Peyer's patch (tissue), 4 donors: ENCODE results near the gene TMEM271.

Experiments
- POLR2A ChIP-seq, 2 donors: fragments of 450-650 bp; IDR thresholded peaks; one replicate each; pipeline ENCODE4 v1.5.1; 2017; ENCODE audit warnings: antibody characterized with exemption in 2 of 2, mild to moderate bottlenecking in 2 of 2, moderate library complexity in 2 of 2
- TF ChIP-seq, protein P1 (sequence below), 6 experiments: fragments of 450-650 bp in 4 of 6; fragments of 200-600 bp in 2 of 6; sonication (generic) in 1 of 6; IDR thresholded peaks; one replicate each; pipeline ENCODE4 v1.5.1; 2017 to 2019; ENCODE audit warnings: antibody characterized with exemption in 6 of 6, mild to moderate bottlenecking in 3 of 6, moderate library complexity in 1 of 6

DNA sequence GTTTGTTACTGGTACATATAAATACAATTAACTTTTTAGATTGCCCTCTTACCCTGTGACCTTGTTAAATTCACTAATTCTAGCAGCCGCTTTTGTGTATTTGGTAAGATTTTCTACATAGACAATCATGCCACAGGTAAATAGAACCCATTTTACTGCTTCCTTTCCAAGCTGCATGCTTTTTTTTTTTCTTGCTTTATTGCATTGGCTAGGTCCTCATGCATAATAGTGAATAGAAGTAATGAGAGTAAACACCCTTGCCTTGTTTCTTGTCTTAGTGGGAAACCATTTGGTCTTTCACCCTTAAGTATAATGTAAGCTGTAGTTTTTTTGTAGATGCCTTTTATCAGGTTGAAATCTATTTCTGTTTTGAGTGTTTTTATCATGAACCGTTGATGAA lies 7.7 kb upstream of the TMEM271 start:
- TF ChIP-seq, protein P1, sequence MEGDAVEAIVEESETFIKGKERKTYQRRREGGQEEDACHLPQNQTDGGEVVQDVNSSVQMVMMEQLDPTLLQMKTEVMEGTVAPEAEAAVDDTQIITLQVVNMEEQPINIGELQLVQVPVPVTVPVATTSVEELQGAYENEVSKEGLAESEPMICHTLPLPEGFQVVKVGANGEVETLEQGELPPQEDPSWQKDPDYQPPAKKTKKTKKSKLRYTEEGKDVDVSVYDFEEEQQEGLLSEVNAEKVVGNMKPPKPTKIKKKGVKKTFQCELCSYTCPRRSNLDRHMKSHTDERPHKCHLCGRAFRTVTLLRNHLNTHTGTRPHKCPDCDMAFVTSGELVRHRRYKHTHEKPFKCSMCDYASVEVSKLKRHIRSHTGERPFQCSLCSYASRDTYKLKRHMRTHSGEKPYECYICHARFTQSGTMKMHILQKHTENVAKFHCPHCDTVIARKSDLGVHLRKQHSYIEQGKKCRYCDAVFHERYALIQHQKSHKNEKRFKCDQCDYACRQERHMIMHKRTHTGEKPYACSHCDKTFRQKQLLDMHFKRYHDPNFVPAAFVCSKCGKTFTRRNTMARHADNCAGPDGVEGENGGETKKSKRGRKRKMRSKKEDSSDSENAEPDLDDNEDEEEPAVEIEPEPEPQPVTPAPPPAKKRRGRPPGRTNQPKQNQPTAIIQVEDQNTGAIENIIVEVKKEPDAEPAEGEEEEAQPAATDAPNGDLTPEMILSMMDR (IDR thresholded peaks at IDR 0.05): no peak
- TF ChIP-seq POLR2A (IDR thresholded peaks at IDR 0.05): no peak
